IMR-90 (cell line): ENCODE results near the gene TPPP3. TPM values are rescaled to one million over a fixed set of nuclear protein-coding genes. Genes with fewer than 3 reads are reported as not detected.

ENCODE experiments used
- ATAC-seq: fragments of 200-7000 bp; cut with Tn5 transposase; 2 replicates; pipeline ENCODE4 v1.9.1; 2020; ENCODE audit warnings: low read depth, mild to moderate bottlenecking, moderate library complexity
- BruUV-seq: library from RNA; stranded (reverse); fragments of 400-500 nt; replicated peaks from 2 replicates; lab custom pipeline; 2021; lab: Mats Ljungman, UMichigan
- CTCF ChIA-PET: fragments of 300-600 bp; formaldehyde crosslinking; extraction: SDS; loops from one replicate; lab custom pipeline; 2021; ENCODE audit warnings: antibody characterized with exemption; lab: Yijun Ruan, JAX
- POLR2A ChIA-PET: fragments of 300-600 bp; sonication (Branson Sonifier 250); formaldehyde crosslinking; loops from one replicate; lab custom pipeline; 2022; ENCODE audit warnings: antibody characterized with exemption; ENCODE audit not compliant: unreplicated experiment; lab: Charles Lee
- DNase-seq: peaks from one replicate; pipeline ENCODE4 v3.0.0; 2013
- H2AFZ ChIP-seq: replicated peaks from 2 replicates; pipeline ENCODE3; 2013; ENCODE audit warnings: low read length, mild to moderate bottlenecking; ENCODE audit not compliant: poor library complexity
- H2AK5ac ChIP-seq: 2 replicates; pipeline ENCODE4 v1.6.1; 2013; ENCODE audit warnings: low read depth, low read length, inconsistent platforms
- H2AK9ac ChIP-seq: replicated peaks from 2 replicates; pipeline ENCODE3; 2013; ENCODE audit warnings: mild to moderate bottlenecking, low read depth, low read length, moderate library complexity; ENCODE audit not compliant: poor library complexity
- H2BK120ac ChIP-seq: 2 replicates; pipeline ENCODE4 v1.6.1; 2013; ENCODE audit warnings: low read depth, low read length, inconsistent platforms
- H2BK15ac ChIP-seq: 3 replicates; pipeline ENCODE4 v1.6.1; 2013; ENCODE audit warnings: low read depth, low read length, inconsistent platforms
- H2BK20ac ChIP-seq: 2 replicates; pipeline ENCODE4 v1.6.1; 2013; ENCODE audit warnings: low read depth, mild to moderate bottlenecking, inconsistent platforms, low read length, moderate library complexity
- H2BK5ac ChIP-seq: 2 replicates; pipeline ENCODE4 v1.6.1; 2013; ENCODE audit warnings: mild to moderate bottlenecking, low read depth, low read length, inconsistent platforms; ENCODE audit not compliant: poor library complexity, severe bottlenecking
- H3K14ac ChIP-seq: replicated peaks from 2 replicates; pipeline ENCODE4 v1.6.1; 2013; ENCODE audit warnings: low read depth, low read length, inconsistent platforms
- H3K18ac ChIP-seq: 2 replicates; pipeline ENCODE4 v1.6.1; 2013; ENCODE audit warnings: low read depth, low read length, control low read depth
- H3K23ac ChIP-seq: 2 replicates; pipeline ENCODE4 v1.6.1; 2013; ENCODE audit warnings: low read depth, low read length, inconsistent platforms
- H3K27ac ChIP-seq: 2 replicates; pipeline ENCODE4 v1.5.1; 2013; ENCODE audit warnings: mild to moderate bottlenecking, control low read depth, low read length; ENCODE audit not compliant: insufficient read depth
- H3K27me3 ChIP-seq: 2 replicates; pipeline ENCODE4 v1.6.1; 2013; ENCODE audit warnings: low read length; ENCODE audit not compliant: control insufficient read depth, insufficient read depth
- H3K36me3 ChIP-seq: 2 replicates; pipeline ENCODE4 v1.6.1; 2013; ENCODE audit warnings: low read length, mixed read lengths; ENCODE audit not compliant: control insufficient read depth, insufficient read depth
- H3K4ac ChIP-seq: 2 replicates; pipeline ENCODE4 v1.6.1; 2013; ENCODE audit warnings: low read depth, low read length, inconsistent platforms
- H3K4me1 ChIP-seq: 2 replicates; pipeline ENCODE4 v1.6.1; 2013; ENCODE audit warnings: low read length, mixed read lengths; ENCODE audit not compliant: control insufficient read depth, insufficient read depth
- H3K4me2 ChIP-seq: 2 replicates; pipeline ENCODE4 v1.6.1; 2013; ENCODE audit warnings: low read depth, mild to moderate bottlenecking, control low read depth, low read length, moderate library complexity
- H3K4me3 ChIP-seq: 2 replicates; pipeline ENCODE4 v1.5.1; 2013; ENCODE audit warnings: low read depth, mild to moderate bottlenecking, control low read depth, low read length, moderate library complexity; ENCODE audit not compliant: insufficient read depth
- H3K56ac ChIP-seq: 2 replicates; pipeline ENCODE4 v1.6.1; 2013; ENCODE audit warnings: low read length, inconsistent platforms; ENCODE audit not compliant: insufficient read depth; ENCODE audit errors: extremely low read depth
- H3K79me1 ChIP-seq, 2 experiments: 2 replicates each; pipeline ENCODE4 v1.6.1; 2013; ENCODE audit warnings: low read length in 2 of 2, inconsistent platforms in 1 of 2, low read depth in 1 of 2
- H3K9ac ChIP-seq: 2 replicates; pipeline ENCODE4 v1.6.1; 2013; ENCODE audit warnings: low read depth, low read length, control low read depth
- H3K9me1 ChIP-seq: 2 replicates; pipeline ENCODE4 v1.6.1; 2013; ENCODE audit warnings: low read length, inconsistent platforms; ENCODE audit not compliant: insufficient read depth
- H3K9me3 ChIP-seq: 2 replicates; pipeline ENCODE4 v1.6.1; 2013; ENCODE audit warnings: low read length; ENCODE audit not compliant: control insufficient read depth, insufficient read depth
- H4K20me1 ChIP-seq: 2 replicates; pipeline ENCODE4 v1.6.1; 2013; ENCODE audit warnings: low read length, inconsistent platforms; ENCODE audit not compliant: insufficient read depth
- H4K5ac ChIP-seq: 2 replicates; pipeline ENCODE4 v1.6.1; 2013; ENCODE audit warnings: mild to moderate bottlenecking, low read depth, low read length, control low read depth
- H4K8ac ChIP-seq, 2 experiments: 2 replicates each; pipeline ENCODE4 v1.6.1; 2013; ENCODE audit warnings: low read depth in 2 of 2, low read length in 2 of 2, control low read depth in 1 of 2, inconsistent platforms in 1 of 2
- H4K91ac ChIP-seq: 2 replicates; pipeline ENCODE4 v1.6.1; 2013; ENCODE audit warnings: low read depth, low read length, inconsistent platforms; ENCODE audit not compliant: insufficient read depth
- BHLHE40 ChIP-seq: fragments of 150-350 bp; IDR thresholded peaks from 2 replicates; pipeline ENCODE4 v1.6.1; 2016; ENCODE audit warnings: mild to moderate bottlenecking, low read depth, low read length
- CEBPB ChIP-seq: IDR thresholded peaks from 2 replicates; pipeline ENCODE4 v1.6.1; 2012; ENCODE audit warnings: low read depth, low read length, improper control_type of control experiment
- CHD1 ChIP-seq: IDR thresholded peaks from 2 replicates; pipeline ENCODE4 v1.6.1; 2012; ENCODE audit warnings: low read depth, low read length, improper control_type of control experiment
- CTCF ChIP-seq: conservative IDR thresholded peaks from 2 replicates; pipeline ENCODE4 v1.5.1; 2012; ENCODE audit warnings: mild to moderate bottlenecking, low read depth, low read length, improper control_type of control experiment
- MAFK ChIP-seq: IDR thresholded peaks from 2 replicates; pipeline ENCODE4 v1.6.1; 2012; ENCODE audit warnings: low read depth, low read length, improper control_type of control experiment
- MAZ ChIP-seq: IDR thresholded peaks from 2 replicates; pipeline ENCODE4 v1.6.1; 2012; ENCODE audit warnings: low read depth, mild to moderate bottlenecking, low read length, improper control_type of control experiment, moderate library complexity, borderline replicate concordance
- MXI1 ChIP-seq: IDR thresholded peaks from 2 replicates; pipeline ENCODE4 v1.6.1; 2012; ENCODE audit warnings: low read depth, mild to moderate bottlenecking, low read length, moderate library complexity, borderline replicate concordance
- NFE2L2 ChIP-seq: fragments of 150-350 bp; IDR thresholded peaks from 2 replicates; pipeline ENCODE4 v1.6.1; 2016; ENCODE audit warnings: low read depth, mild to moderate bottlenecking, low read length
- POLR2A ChIP-seq: IDR thresholded peaks from 2 replicates; pipeline ENCODE4 v1.6.1; 2012; ENCODE audit warnings: mild to moderate bottlenecking, low read depth, low read length
- RCOR1 ChIP-seq: IDR thresholded peaks from 2 replicates; pipeline ENCODE4 v1.6.1; 2012; ENCODE audit warnings: mild to moderate bottlenecking, low read length, improper control_type of control experiment; ENCODE audit not compliant: insufficient replicate concordance
- RFX5 ChIP-seq: IDR thresholded peaks from 2 replicates; pipeline ENCODE4 v1.8.0; 2012; ENCODE audit warnings: low read depth, mild to moderate bottlenecking, low read length, moderate library complexity
- SMC3 ChIP-seq: fragments of 150-350 bp; IDR thresholded peaks from 2 replicates; pipeline ENCODE4 v1.6.1; 2016; ENCODE audit warnings: low read depth, mild to moderate bottlenecking, antibody characterized with exemption, low read length, moderate library complexity
- WGBS, 2 experiments: methylation state at CpG; one replicate each; pipeline versions ENCODE4 v1.1.5 to v1.1.7; 2013; ENCODE audit warnings: missing lambda C conversion rate in 2 of 2; ENCODE audit not compliant: insufficient read length in 1 of 2; ENCODE audit errors: extremely low coverage in 2 of 2; 5-methylcytosine and 5-hydroxymethylcytosine counted together
- dilution Hi-C: fragments of 300-500 bp; cut with HindIII; formaldehyde crosslinking; loops from one replicate; pipeline ENCODE4 v1.14.3; 2018; ENCODE audit warnings: low sequenced_read_pairs; ENCODE audit not compliant: unreplicated experiment
- in situ Hi-C: fragments of 300-500 bp; cut with MboI; formaldehyde crosslinking; loops from 3 replicates; pipeline ENCODE4 v1.14.3; 2019; ENCODE audit warnings: low sequenced_read_pairs, inconsistent platforms, mixed read lengths
- intact Hi-C: fragments of 100-400 bp; cut with micrococcal nuclease; formaldehyde crosslinking; loops from 2 replicates; pipeline ENCODE4 v1.10.0; 2022
- polyA plus RNA-seq, 3 experiments: library from polyadenylated mRNA; depleted of rRNA; stranded (reverse); fragments of >200 nt; gene quantifications; 2 replicates each; pipeline ENCODE4 v1.2.3, GENCODE V29; 2012; ENCODE audit warnings: low replicate concordance in 1 of 3
- total RNA-seq: library from RNA; depleted of rRNA; stranded (reverse); fragments of >200 nt; gene quantifications from 2 replicates; pipeline ENCODE4 v1.2.3, GENCODE V29; 2012
- TF ChIP-seq, protein P1 (sequence below): fragments of 150-350 bp; IDR thresholded peaks from 2 replicates; pipeline ENCODE4 v1.6.1; 2017; ENCODE audit warnings: mild to moderate bottlenecking, antibody characterized with exemption, low read length, low read depth
- TF ChIP-seq, protein P2 (sequence below): fragments of 150-350 bp; IDR thresholded peaks from 2 replicates; pipeline ENCODE4 v1.6.1; 2016; ENCODE audit warnings: low read depth, mild to moderate bottlenecking, low read length, moderate library complexity, borderline replicate concordance

Gene TPPP3
- total and polyA plus RNA-seq, 2 of the 4 experiments (the other 2 are of a cell fraction), result 0.54 to 2.4 TPM

DNA sequence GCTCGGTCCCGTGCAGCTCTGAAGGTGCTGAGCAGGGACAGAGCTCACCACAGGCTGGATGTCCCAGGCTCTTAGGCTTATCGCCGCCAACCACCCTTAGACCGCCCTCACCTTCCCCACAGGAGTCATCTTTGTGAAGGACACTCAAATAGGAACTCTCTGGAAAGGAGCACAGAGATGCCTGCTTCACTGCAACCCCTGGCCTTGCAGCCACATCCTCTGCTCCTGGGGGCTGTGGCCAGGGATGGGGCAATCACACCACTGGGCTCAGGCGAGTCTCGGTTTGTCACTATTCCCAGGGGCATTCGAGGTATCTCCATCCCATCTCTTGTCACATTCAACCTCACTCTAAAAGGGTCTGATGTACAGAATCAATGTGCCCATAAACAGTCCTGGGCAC is 12.0 kb upstream of the TPPP3 start:
- H3K9me3 ChIP-seq, result no peaks in the 10 kb centered on the region
- no peak overlapping the region for H4K8ac ChIP-seq
- H2AK5ac ChIP-seq, result no peak overlapping the region
- H2BK15ac ChIP-seq, result no peak overlapping the region
- no peak overlapping the region for H2BK5ac ChIP-seq
- no peak for DNase-seq
- H3K18ac ChIP-seq, result no peak overlapping the region
- ChIA-PET CTCF (interaction anchor here (0.6 kb wide), 1 partner anchor 93 kb away, joined by 4 read pairs; no protein-coding TSS in a partner anchor), POLR2A (no interaction called here)
- H4K20me1 ChIP-seq, result no peaks in the 10 kb centered on the region
- no peak overlapping the region for H2BK120ac ChIP-seq
- no peak overlapping the region; the same call in 1 of the 2 replicates for H3K4ac ChIP-seq
- no peaks in the 10 kb centered on the region for H3K36me3 ChIP-seq
- H3K4me3 ChIP-seq, result no peak overlapping the region
- dilution Hi-C loops, result no loop called here
- no peak overlapping the region for H3K9ac ChIP-seq
- no peak overlapping the region for H4K91ac ChIP-seq
- peaks cover 12% of the 10 kb centered on the region for H3K9me1 ChIP-seq
- ATAC-seq, result no peak
- TF ChIP-seq CEBPB (no peak), SMC3 (no peak), RFX5 (no peak), MAFK (no peak), BHLHE40 (no peak), MAZ (no peak), CHD1 (no peak), RCOR1 (no peak), POLR2A (no peak), NFE2L2 (no peak), MXI1 (no peak), CTCF (no peak)
- TF ChIP-seq, protein P1, sequence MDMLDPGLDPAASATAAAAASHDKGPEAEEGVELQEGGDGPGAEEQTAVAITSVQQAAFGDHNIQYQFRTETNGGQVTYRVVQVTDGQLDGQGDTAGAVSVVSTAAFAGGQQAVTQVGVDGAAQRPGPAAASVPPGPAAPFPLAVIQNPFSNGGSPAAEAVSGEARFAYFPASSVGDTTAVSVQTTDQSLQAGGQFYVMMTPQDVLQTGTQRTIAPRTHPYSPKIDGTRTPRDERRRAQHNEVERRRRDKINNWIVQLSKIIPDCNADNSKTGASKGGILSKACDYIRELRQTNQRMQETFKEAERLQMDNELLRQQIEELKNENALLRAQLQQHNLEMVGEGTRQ, result no peak
- TF ChIP-seq, protein P2, sequence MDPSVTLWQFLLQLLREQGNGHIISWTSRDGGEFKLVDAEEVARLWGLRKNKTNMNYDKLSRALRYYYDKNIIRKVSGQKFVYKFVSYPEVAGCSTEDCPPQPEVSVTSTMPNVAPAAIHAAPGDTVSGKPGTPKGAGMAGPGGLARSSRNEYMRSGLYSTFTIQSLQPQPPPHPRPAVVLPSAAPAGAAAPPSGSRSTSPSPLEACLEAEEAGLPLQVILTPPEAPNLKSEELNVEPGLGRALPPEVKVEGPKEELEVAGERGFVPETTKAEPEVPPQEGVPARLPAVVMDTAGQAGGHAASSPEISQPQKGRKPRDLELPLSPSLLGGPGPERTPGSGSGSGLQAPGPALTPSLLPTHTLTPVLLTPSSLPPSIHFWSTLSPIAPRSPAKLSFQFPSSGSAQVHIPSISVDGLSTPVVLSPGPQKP, result no peak
- in situ Hi-C loops, result no loop called here
- no peak overlapping the region for H4K5ac ChIP-seq
- WGBS, 2 experiments, result no CpG with 5 or more reads among the region's 8 CpGs
- H3K23ac ChIP-seq, result 0 out of 2 replicates have a peak overlapping the region, but pooled peaks have one; percentile 23
- H3K79me1 ChIP-seq, result peaks cover 0 to 10% of the 10 kb centered on the region in 2 experiments; a peak in 2 of 4 replicates
- H2AFZ ChIP-seq, result no peak overlapping the region
- no peak overlapping the region for H3K14ac ChIP-seq
- no TSS peak for BruUV-seq
- no peak overlapping the region for H2BK20ac ChIP-seq
- H3K27me3 ChIP-seq, result no peaks in the 10 kb centered on the region
- no peak overlapping the region for H2AK9ac ChIP-seq
- H3K4me1 ChIP-seq, result peaks cover 17% of the 10 kb centered on the region
- H3K4me2 ChIP-seq, result no peak overlapping the region
- H3K27ac ChIP-seq, result no peak overlapping the region
- H3K56ac ChIP-seq, result no peak overlapping the region
- intact Hi-C loops, result no loop called here
